LNCaP clone FGC (cell line): ENCODE results near the gene CRTC1.

Source experiments
- DNase-seq: peaks from one replicate; pipeline ENCODE4 v3.0.0-alpha.2; 2011; ENCODE audit warnings: low read depth
- H3K4me3 ChIP-seq: 2 replicates; pipeline ENCODE4 v1.5.1; 2011; ENCODE audit warnings: mild to moderate bottlenecking, low read depth, low read length, control low read depth
- TF ChIP-seq, protein P1 (sequence below): IDR thresholded peaks from 2 replicates; pipeline ENCODE4 v1.5.1; 2012; ENCODE audit warnings: mild to moderate bottlenecking; ENCODE audit not compliant: control insufficient read depth, insufficient read depth; ENCODE audit errors: extremely low read depth

The CRTC1 gene

DNA sequence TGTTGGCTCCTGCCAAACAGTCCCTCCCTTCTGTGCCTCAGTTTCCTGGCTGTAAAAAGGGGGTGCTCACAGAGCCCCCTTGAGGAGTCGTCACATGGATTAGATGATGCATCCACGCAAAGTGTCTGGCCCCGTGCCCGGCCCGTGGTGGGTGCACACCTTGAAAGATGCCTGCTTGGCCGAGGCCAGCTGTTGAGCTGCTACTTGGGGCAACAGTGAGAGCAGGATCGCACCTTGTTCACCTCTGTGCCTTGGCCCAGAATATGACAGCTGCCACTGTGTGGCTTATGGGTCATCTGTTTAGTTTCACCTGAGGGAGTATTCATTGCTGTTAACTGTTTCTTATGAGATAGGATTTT lies 17.7 kb downstream of the CRTC1 start:
- H3K4me3 ChIP-seq, result no peak overlapping the region
- no peak for DNase-seq
- TF ChIP-seq, protein P1, sequence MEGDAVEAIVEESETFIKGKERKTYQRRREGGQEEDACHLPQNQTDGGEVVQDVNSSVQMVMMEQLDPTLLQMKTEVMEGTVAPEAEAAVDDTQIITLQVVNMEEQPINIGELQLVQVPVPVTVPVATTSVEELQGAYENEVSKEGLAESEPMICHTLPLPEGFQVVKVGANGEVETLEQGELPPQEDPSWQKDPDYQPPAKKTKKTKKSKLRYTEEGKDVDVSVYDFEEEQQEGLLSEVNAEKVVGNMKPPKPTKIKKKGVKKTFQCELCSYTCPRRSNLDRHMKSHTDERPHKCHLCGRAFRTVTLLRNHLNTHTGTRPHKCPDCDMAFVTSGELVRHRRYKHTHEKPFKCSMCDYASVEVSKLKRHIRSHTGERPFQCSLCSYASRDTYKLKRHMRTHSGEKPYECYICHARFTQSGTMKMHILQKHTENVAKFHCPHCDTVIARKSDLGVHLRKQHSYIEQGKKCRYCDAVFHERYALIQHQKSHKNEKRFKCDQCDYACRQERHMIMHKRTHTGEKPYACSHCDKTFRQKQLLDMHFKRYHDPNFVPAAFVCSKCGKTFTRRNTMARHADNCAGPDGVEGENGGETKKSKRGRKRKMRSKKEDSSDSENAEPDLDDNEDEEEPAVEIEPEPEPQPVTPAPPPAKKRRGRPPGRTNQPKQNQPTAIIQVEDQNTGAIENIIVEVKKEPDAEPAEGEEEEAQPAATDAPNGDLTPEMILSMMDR, result no peak

DNA sequence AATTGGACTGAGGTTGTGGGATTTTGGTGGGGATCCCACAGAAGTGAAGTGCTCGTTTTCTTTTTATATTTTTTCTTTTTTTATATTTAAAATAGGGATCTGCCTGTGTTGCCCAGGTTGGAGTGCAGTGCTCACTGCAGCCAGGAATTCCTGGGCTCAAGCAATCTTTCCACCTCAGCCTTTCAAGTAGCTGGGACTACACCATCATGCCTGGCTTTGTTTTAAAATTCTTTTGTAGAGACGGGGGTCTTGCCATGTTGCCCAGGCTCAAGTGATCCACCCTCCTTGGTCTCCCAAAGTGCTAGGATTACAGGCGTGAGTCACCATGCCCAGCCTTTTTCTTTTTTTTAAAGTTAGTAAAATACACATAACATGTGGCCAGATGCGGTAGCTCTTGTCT lies 20.6 kb downstream of the CRTC1 start:
- TF ChIP-seq, protein P1, result no peak
- no peak for DNase-seq
- no peak overlapping the region for H3K4me3 ChIP-seq

DNA sequence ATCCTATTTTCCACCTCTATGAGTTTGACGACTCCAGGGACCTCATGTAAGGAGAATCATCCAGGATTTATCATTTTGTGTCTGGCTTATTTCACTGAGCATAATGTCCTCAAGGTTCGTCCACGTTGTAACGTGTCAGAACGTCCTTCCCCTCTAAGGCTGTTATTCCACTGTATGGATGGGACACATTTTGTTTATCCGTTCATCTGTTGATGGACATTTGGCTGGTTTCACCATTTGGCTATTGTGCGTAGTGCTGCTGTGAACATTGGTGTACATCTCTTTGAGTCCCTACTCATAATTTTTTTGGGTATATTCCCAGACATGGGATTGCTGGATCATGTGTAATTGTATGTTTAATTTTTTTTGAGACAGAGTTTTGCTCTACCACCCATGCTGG lies 21.5 kb downstream of the CRTC1 start:
- DNase-seq, result no peak
- no peak overlapping the region for H3K4me3 ChIP-seq
- TF ChIP-seq, protein P1, result no peak

DNA sequence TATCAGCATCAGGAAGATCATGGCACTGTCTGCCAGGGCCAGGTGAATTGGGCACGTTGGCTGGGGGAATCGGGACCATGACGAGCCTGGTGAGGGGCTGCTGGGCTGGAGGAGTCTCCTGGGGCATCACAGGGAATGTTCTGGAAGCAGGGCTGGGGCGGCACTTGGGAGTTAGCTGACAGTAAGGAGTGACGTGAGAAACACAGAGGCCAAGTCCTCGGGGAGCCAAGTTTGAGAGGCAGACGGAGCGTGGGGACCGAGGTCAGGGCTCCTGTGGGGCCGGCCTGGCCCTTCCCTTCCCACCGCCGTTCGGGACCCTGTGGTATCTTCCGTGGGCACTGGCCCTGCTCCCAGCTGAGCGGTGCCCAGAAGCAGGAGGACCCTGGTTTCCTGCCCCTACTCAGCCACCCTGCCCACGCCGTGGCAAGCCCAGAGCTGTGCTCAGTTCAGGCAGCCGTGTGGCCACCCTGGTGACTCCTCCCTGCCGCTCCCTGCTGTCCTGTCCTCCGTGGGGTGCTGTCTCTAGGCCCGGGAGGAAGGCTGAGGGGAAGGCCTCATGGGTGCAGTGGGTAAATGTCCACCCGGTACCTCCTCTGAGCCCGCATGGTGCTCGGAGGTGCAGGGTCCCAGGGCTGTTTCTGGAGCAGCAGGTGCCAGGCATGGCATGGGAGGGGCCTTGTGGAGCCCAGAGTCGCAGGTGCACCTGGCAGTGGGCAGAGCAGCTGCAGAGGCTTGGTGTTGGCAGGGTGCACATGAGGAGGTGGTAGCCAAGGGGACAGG lies 25.2 kb downstream of the CRTC1 start:
- no peak for DNase-seq
- H3K4me3 ChIP-seq, result no peak overlapping the region
- TF ChIP-seq, protein P1, result no peak

DNA sequence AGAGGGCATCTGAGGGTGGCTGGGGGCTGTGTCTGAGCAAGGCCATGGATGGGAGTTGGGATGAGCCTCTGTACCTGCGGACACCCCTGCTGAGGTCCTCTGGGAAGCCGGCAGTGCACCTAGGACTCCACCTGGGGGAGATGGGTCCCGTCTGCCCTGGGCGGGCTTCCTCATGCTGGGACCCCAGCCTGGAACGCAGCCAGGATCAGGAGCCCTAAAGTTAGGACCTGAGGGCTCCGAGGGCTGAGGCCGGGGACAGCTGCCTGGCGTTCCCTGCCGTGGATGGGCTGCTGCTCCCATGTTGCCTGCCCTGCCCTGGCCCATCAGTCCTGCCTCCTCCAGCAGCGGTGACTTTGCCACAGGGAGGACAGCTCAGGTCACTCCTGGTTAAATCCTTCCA lies 26.1 kb downstream of the CRTC1 start:
- no peak overlapping the region for H3K4me3 ChIP-seq
- TF ChIP-seq, protein P1, result no peak
- no peak for DNase-seq

DNA sequence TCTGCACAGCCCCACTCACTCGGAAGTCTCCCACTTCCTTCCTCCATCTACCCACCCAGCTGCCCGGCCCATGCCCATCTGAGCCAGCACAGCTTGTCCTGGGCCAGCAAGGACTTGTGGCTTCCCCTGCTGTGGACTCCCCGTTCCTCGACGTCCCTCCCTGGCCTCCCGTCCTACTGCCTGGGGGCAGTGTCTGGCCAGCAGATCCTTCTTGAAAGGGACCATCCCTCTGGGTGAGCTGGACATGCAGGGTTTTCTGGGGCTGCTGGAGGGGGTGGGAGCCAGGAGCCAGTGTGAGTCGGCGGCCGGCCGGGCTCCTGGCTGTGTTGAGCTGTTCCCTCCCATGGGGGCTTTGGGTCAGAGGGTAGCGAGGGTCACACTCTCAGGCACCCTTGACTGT lies 26.7 kb downstream of the CRTC1 start:
- no peak for DNase-seq
- TF ChIP-seq, protein P1, result no peak
- no peak overlapping the region for H3K4me3 ChIP-seq
